Esophagus muscularis mucosa (tissue), 4 donors: ENCODE measurements around the gene DEAF1.

ENCODE experiments used
- EP300 ChIP-seq: sonication (generic); formaldehyde crosslinking; IDR thresholded peaks from one replicate; pipeline ENCODE4 v1.6.1; 2017; ENCODE audit warnings: antibody characterized with exemption
- POLR2A ChIP-seq: fragments of 450-650 bp; IDR thresholded peaks from one replicate; pipeline ENCODE4 v1.6.1; 2017; ENCODE audit warnings: antibody characterized with exemption, moderate library complexity, mild to moderate bottlenecking, low read depth
- TF ChIP-seq, protein P1 (sequence below), 3 experiments: fragments of 200-600 bp in 2 of 3; fragments of 450-650 bp in 1 of 3; sonication (generic) in 2 of 3; IDR thresholded peaks; one replicate each; pipeline ENCODE4 v1.5.1; 2017 to 2019; ENCODE audit warnings: antibody characterized with exemption in 3 of 3, mild to moderate bottlenecking in 2 of 3, moderate library complexity in 1 of 3

DNA sequence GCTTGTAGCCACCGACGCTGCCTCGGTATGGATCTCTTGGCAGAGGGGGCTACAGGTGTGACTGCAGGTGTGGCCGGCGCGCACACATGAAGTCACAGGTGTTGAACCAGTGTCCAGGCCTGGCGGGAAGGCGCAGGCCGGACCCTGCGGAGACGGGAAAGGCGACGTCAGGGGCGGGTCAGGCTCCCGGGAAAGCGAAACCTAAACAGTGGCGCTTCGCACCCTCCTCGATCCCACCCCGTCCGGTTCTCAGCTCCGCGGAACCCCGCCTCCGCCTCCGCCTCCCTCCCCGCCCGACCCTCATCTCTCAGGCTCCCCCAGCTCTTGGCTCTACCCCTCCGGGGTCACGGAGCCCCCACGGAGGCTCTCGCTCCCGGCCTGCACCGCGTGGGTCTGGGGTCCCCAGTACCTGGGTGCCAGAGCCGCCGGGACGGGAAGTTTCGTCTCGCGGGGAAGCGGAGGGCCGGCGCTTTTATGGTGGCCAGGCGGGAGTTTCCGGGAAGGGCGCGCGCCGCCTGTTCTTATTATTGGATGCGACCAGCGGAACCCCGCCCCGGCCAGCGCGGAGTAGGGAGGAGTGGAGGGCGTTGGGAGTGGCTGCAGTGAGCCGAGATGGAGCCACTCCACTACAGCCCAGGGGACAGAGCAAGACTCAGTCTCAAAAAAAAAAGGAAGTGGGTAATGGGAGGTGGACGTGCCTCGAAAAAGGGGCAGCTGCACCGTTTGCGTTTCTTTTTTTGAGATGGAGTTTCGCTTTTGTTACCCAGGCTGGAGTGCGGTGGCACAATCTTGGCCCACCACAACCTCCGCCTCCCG is 79.3 kb downstream of the DEAF1 start, which contains the start of gene IRF7:
- peak; percentile 54 for TF ChIP-seq EP300
- TF ChIP-seq, protein P1, sequence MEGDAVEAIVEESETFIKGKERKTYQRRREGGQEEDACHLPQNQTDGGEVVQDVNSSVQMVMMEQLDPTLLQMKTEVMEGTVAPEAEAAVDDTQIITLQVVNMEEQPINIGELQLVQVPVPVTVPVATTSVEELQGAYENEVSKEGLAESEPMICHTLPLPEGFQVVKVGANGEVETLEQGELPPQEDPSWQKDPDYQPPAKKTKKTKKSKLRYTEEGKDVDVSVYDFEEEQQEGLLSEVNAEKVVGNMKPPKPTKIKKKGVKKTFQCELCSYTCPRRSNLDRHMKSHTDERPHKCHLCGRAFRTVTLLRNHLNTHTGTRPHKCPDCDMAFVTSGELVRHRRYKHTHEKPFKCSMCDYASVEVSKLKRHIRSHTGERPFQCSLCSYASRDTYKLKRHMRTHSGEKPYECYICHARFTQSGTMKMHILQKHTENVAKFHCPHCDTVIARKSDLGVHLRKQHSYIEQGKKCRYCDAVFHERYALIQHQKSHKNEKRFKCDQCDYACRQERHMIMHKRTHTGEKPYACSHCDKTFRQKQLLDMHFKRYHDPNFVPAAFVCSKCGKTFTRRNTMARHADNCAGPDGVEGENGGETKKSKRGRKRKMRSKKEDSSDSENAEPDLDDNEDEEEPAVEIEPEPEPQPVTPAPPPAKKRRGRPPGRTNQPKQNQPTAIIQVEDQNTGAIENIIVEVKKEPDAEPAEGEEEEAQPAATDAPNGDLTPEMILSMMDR (IDR thresholded peaks at IDR 0.05), result no peak
- TF ChIP-seq POLR2A, result peak; percentile 53
